Muscle layer of colon (tissue), 2 donors: Measurements from ENCODE around the gene SLC7A8.
A peak's percentile ranks its signal among the peaks of the same experiment; 100 is the strongest.

ENCODE experiments used
- H3K27ac ChIP-seq: one replicate; pipeline ENCODE4 v1.7.0; 2013; ENCODE audit warnings: low read depth, mild to moderate bottlenecking, low read length, moderate library complexity
- H3K27me3 ChIP-seq, 2 donors: one replicate each; pipeline ENCODE4 v1.7.0; 2013; ENCODE audit warnings: low read length in 2 of 2, mild to moderate bottlenecking in 2 of 2; ENCODE audit not compliant: insufficient read depth in 2 of 2, control insufficient read depth in 1 of 2
- H3K36me3 ChIP-seq: one replicate; pipeline ENCODE4 v1.7.0; 2013; ENCODE audit warnings: mild to moderate bottlenecking, low read length; ENCODE audit not compliant: insufficient read depth
- H3K4me1 ChIP-seq: one replicate; pipeline ENCODE4 v1.7.0; 2013; ENCODE audit warnings: mild to moderate bottlenecking, low read length; ENCODE audit not compliant: insufficient read depth
- H3K4me3 ChIP-seq, 2 donors: one replicate each; pipeline ENCODE4 v1.7.0; 2013; ENCODE audit warnings: low read length in 2 of 2, low read depth in 1 of 2, mild to moderate bottlenecking in 1 of 2, moderate library complexity in 1 of 2
- H3K9ac ChIP-seq: one replicate; pipeline ENCODE4 v1.7.0; 2013; ENCODE audit warnings: low read length
- H3K9me3 ChIP-seq: one replicate; pipeline ENCODE4 v1.7.0; 2013; ENCODE audit warnings: mild to moderate bottlenecking, low read length
- donor health status: abdominal sarcoma.
- donor health status: Adenocarcinoma of cecum.

Gene SLC7A8

GRCh38 chr14:23126548-23127278 is 56.7 kb downstream of the SLC7A8 start:
- Histone ChIP-seq H3K36me3 (no peaks in the 10 kb centered on the region), H3K27ac (no peak overlapping the region), H3K4me3 (no peak overlapping the region), H3K27me3 (no peaks in the 10 kb centered on the region), H3K9ac (no peak overlapping the region), H3K4me1 (peaks cover under 1% of the 10 kb centered on the region), H3K9me3 (no peaks in the 10 kb centered on the region)

- H3K27ac ChIP-seq: no peak overlapping the region
- peaks cover 7% of the 10 kb centered on the region for H3K4me1 ChIP-seq
- H3K4me3 ChIP-seq: no peak overlapping the region
- H3K9me3 ChIP-seq: no peaks in the 10 kb centered on the region
- H3K36me3 ChIP-seq: no peaks in the 10 kb centered on the region
- H3K27me3 ChIP-seq: no peaks in the 10 kb centered on the region
- no peak overlapping the region for H3K9ac ChIP-seq
Measured at GRCh38 chr14:23125933-23126524, 57.4 kb downstream of the SLC7A8 start.

GRCh38 chr14:23125011-23125410 is 58.4 kb downstream of the SLC7A8 start:
- no peaks in the 10 kb centered on the region for H3K36me3 ChIP-seq
- no peaks in the 10 kb centered on the region for H3K27me3 ChIP-seq
- H3K4me1 ChIP-seq: peaks cover 9% of the 10 kb centered on the region
- H3K4me3 ChIP-seq: no peak overlapping the region
- H3K9me3 ChIP-seq: no peaks in the 10 kb centered on the region
- no peak overlapping the region for H3K9ac ChIP-seq
- no peak overlapping the region for H3K27ac ChIP-seq

GRCh38 chr14:23124337-23124954 is 59.0 kb downstream of the SLC7A8 start:
- no peak overlapping the region for H3K9ac ChIP-seq
- H3K36me3 ChIP-seq: no peaks in the 10 kb centered on the region
- H3K27me3 ChIP-seq: no peaks in the 10 kb centered on the region
- H3K9me3 ChIP-seq: no peaks in the 10 kb centered on the region
- no peak overlapping the region for H3K27ac ChIP-seq
- H3K4me1 ChIP-seq: peaks cover 9% of the 10 kb centered on the region
- H3K4me3 ChIP-seq: no peak overlapping the region

GRCh38 chr14:23123419-23123818 is 60.0 kb downstream of the SLC7A8 start:
- Histone ChIP-seq H3K27ac (no peak overlapping the region), H3K36me3 (no peaks in the 10 kb centered on the region), H3K27me3 (peaks cover 0 to 4% of the 10 kb centered on the region in 2 donors), H3K9me3 (no peaks in the 10 kb centered on the region), H3K9ac (no peak overlapping the region), H3K4me3 (no peak overlapping the region), H3K4me1 (peaks cover 9% of the 10 kb centered on the region)

- peaks cover 0 to 6% of the 10 kb centered on the region in 2 donors for H3K27me3 ChIP-seq
- no peak overlapping the region for H3K27ac ChIP-seq
- H3K9me3 ChIP-seq: no peaks in the 10 kb centered on the region
- H3K9ac ChIP-seq: no peak overlapping the region
- H3K4me3 ChIP-seq: no peak overlapping the region
- no peaks in the 10 kb centered on the region for H3K36me3 ChIP-seq
- peaks cover 9% of the 10 kb centered on the region for H3K4me1 ChIP-seq
Measured at GRCh38 chr14:23122086-23122485, 61.4 kb downstream of the SLC7A8 start.

- H3K27me3 ChIP-seq: peaks cover 0 to 6% of the 10 kb centered on the region in 2 donors
- H3K36me3 ChIP-seq: no peaks in the 10 kb centered on the region
- H3K27ac ChIP-seq: peak overlapping the region; percentile 8
- H3K4me3 ChIP-seq: no peak overlapping the region
- H3K9ac ChIP-seq: no peak overlapping the region
- no peaks in the 10 kb centered on the region for H3K9me3 ChIP-seq
- H3K4me1 ChIP-seq: peaks cover 9% of the 10 kb centered on the region
Measured at GRCh38 chr14:23121361-23121771, 62.1 kb downstream of the SLC7A8 start.

- Histone ChIP-seq H3K4me1 (peaks cover 9% of the 10 kb centered on the region), H3K36me3 (no peaks in the 10 kb centered on the region), H3K9ac (no peak overlapping the region), H3K27me3 (peaks cover 0 to 6% of the 10 kb centered on the region in 2 donors), H3K4me3 (no peak overlapping the region), H3K27ac (peak overlapping the region; percentile 8), H3K9me3 (no peaks in the 10 kb centered on the region)
Measured at GRCh38 chr14:23120541-23121251, 62.8 kb downstream of the SLC7A8 start.

GRCh38 chr14:23119363-23120327 is 63.8 kb downstream of the SLC7A8 start:
- Histone ChIP-seq H3K9ac (no peak overlapping the region), H3K9me3 (no peaks in the 10 kb centered on the region), H3K36me3 (no peaks in the 10 kb centered on the region), H3K27me3 (peaks cover 0 to 8% of the 10 kb centered on the region in 2 donors), H3K27ac (no peak overlapping the region), H3K4me1 (peaks cover 9% of the 10 kb centered on the region), H3K4me3 (no peak overlapping the region)

- Histone ChIP-seq H3K4me3 (no peak within 1 kb of the TSS), H3K4me1 (peaks cover 9% of the 10 kb centered on the region), H3K27me3 (peaks cover 0 to 15% of the 10 kb centered on the region in 2 donors), H3K27ac (no peak within 1 kb of the TSS), H3K9me3 (no peaks in the 10 kb centered on the region), H3K9ac (no peak within 1 kb of the TSS), H3K36me3 (no peaks in the 10 kb centered on the region)
Measured at GRCh38 chr14:23118506-23119362, 64.7 kb downstream of the SLC7A8 start, which contains the start of gene CEBPE. CEBPE (minus strand) TSS chr14:23119255; CDS start chr14:23119091, 164 bp downstream.
